ENCODE results near the gene BSDC1.

The BSDC1 gene

GRCh38 chr1:32377541-32378220 is 16.6 kb downstream of the BSDC1 start:
- in situ Hi-C loops (cut with MboI; ENCODE audit: low pct_unique_long_range_greater_than_20kb, low sequenced_read_pairs, unreplicated experiment) = loop anchor here (10.0 kb wide), 1 partner anchor 63 kb away; no protein-coding TSS in a partner anchor
- TF ChIP-seq CTCF (IDR thresholded peaks at IDR 0.05; ENCODE audit: extremely low read depth, insufficient read depth, missing control alignments) = no peak
- DNase-seq (ENCODE audit: low spot score) = no peak

- no peak for DNase-seq (ENCODE audit: low spot score)
These were observed 18.0 kb downstream of the BSDC1 start for GRCh38 chr1:32376199-32376598.

DNA sequence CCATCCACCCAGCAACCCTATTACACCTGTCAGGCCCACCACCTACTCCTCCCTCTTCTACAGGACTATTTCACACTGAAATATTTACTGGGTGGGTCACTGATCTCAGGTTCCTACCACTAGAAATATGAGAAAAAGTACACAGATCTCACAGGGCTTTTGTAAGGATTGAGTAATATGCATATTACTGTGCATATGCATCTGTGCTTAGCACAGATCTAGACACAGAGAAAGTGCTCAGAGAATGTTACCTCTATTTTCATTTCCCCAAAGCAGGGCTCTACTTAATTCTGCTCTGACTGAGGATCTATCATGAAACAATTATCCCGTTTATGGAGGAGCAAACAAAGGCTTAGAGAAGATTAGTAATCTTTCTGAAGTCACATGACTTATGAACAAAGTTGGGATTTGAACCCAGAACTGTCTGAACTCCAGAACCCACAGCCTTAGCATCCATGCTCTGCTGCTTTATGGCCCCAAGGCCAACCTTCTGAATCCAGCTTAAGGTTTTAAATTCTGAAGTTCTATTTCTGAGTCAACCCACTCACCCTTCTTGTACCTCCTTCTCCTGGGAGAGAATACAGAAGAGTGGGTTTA is 20.1 kb downstream of the BSDC1 start:
- no peak for DNase-seq (ENCODE audit: low spot score)
- in situ Hi-C loops (cut with MboI; ENCODE audit: low pct_unique_long_range_greater_than_20kb, low sequenced_read_pairs, unreplicated experiment) = loop anchor here (10.0 kb wide), 1 partner anchor 59 kb away; no protein-coding TSS in a partner anchor
- TF ChIP-seq CTCF (IDR thresholded peaks at IDR 0.05; ENCODE audit: extremely low read depth, insufficient read depth, missing control alignments) = no peak

More at GRCh38 chr1:32376199-32376598, 18.0 kb downstream of the BSDC1 start:
- in situ Hi-C loops (cut with MboI; ENCODE audit: low pct_unique_long_range_greater_than_20kb, low sequenced_read_pairs, unreplicated experiment) = loop anchor here (10.0 kb wide), 1 partner anchor 61 kb away; no protein-coding TSS in a partner anchor
- no peak for TF ChIP-seq CTCF (IDR thresholded peaks at IDR 0.05; ENCODE audit: extremely low read depth, insufficient read depth, missing control alignments)

GRCh38 chr1:32372149-32372756 is 22.0 kb downstream of the BSDC1 start:
- DNase-seq (ENCODE audit: low spot score) = no peak
- in situ Hi-C loops (cut with MboI; ENCODE audit: low pct_unique_long_range_greater_than_20kb, low sequenced_read_pairs, unreplicated experiment) = loop anchor here (10.0 kb wide), 1 partner anchor 57 kb away; no protein-coding TSS in a partner anchor

GRCh38 chr1:32367912-32368635 is 26.2 kb downstream of the BSDC1 start:
- in situ Hi-C loops (cut with MboI; ENCODE audit: low pct_unique_long_range_greater_than_20kb, low sequenced_read_pairs, unreplicated experiment) = no loop called here
- no peak for DNase-seq (ENCODE audit: low spot score)
- TF ChIP-seq CTCF (IDR thresholded peaks at IDR 0.05; ENCODE audit: extremely low read depth, insufficient read depth, missing control alignments) = no peak

More at GRCh38 chr1:32372149-32372756, 22.0 kb downstream of the BSDC1 start:
- peak; percentile 23 for TF ChIP-seq CTCF (IDR thresholded peaks at IDR 0.05; ENCODE audit: extremely low read depth, insufficient read depth, missing control alignments)

DNA sequence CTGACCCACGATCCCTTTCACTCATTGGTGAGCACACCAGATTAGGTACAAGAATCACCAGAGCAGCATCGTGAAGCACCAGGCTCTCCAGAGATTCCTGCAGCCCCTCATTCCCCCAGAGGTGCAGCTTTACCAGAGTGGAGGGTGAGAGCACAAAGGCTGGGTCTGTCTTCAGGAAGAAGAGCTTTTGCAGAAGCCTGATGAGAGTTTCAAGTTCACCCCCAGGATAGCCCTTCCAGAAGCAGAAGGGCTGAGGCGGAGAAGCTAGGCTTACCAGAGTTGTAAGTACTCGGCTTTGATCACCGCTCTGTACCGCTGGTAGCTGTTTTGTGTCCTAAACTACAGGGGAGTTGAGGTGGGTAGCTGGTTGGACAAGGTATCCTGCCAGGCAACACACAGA is 28.8 kb downstream of the BSDC1 start:
- no peak for TF ChIP-seq CTCF (IDR thresholded peaks at IDR 0.05; ENCODE audit: extremely low read depth, insufficient read depth, missing control alignments)
- in situ Hi-C loops (cut with MboI; ENCODE audit: low pct_unique_long_range_greater_than_20kb, low sequenced_read_pairs, unreplicated experiment) = no loop called here
- no peak for DNase-seq (ENCODE audit: low spot score)
